GM23248 (cell line): Measurements from ENCODE around the gene C16orf95.
"Not testable (repeated sequence)": the region's sequence is repeated elsewhere in the genome, so short reads cannot be mapped to it uniquely, and the experiment has no call there.

Source experiments
- EZH2 ChIP-seq: fragments of 200-600 bp; sonication (generic); IDR thresholded peaks from 2 replicates; pipeline ENCODE4 v1.6.1; 2018; ENCODE audit warnings: antibody characterized with exemption, mild to moderate bottlenecking; ENCODE audit not compliant: insufficient read depth, poor library complexity, severe bottlenecking
- EZH2phosphoT487 ChIP-seq: fragments of 200-600 bp; sonication (generic); IDR thresholded peaks from 2 replicates; pipeline ENCODE4 v1.6.1; 2018; ENCODE audit warnings: antibody characterized with exemption, moderate library complexity, mild to moderate bottlenecking, low read depth; ENCODE audit not compliant: insufficient read depth

DNA sequence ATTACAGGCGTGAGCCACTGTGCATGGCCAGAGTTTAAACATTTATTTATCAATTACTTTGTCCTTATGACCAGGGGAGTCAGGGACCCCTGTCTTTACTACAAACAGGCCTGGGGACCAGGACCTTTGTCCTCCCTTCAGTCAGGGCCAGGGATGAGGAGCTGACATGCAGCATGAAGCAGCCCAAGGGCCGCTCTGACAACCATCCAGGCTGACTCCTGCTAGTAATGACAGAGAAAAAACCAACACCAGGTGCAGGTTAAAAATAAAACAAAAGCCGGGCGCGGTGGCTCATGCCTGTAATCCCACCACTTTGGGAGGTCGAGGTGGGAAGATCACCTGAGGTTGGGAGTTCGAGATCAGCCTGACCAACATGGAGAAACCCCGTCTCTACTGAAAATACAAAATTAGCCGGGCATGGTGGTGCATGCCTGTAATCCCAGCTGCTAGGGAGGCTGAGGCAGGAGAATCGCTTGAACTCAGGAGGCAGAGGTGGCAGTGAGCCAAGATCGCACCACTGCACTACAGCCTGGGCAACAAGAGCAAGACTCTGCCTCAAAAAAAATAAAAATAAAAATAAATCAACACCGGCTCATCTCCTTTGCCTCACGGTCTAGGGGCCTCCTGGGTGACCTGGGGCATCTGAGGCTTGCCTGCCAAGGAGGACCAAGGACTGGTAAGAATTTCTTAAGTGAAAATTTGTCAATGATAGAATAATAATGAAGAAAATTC lies 45.8 kb upstream of the C16orf95 start:
- not testable (repeated sequence) for TF ChIP-seq EZH2, EZH2phosphoT487
